Calu3 (cell line): ENCODE measurements around the gene BNIP3. TPM values are rescaled to one million over a fixed set of nuclear protein-coding genes. Genes with fewer than 3 reads are reported as not detected.

Source experiments
- BruUV-seq: library from RNA; stranded (reverse); fragments of 400-500 nt; replicated peaks from 2 replicates; lab custom pipeline; 2021; lab: Mats Ljungman, UMichigan
- CTCF ChIA-PET: fragments of 300-600 bp; sonication (Branson Sonifier 250); formaldehyde crosslinking; loops from one replicate; lab custom pipeline; 2022; ENCODE audit warnings: antibody characterized with exemption; lab: Charles Lee
- DNase-seq: peaks from one replicate; pipeline ENCODE4 v3.0.0; 2022
- H3K27ac Mint-ChIP-seq: one replicate; pipeline ENCODE4 v1.8.0; 2022; ENCODE audit warnings: mixed read lengths; ENCODE audit not compliant: unreplicated experiment
- H3K27me3 Mint-ChIP-seq: one replicate; pipeline ENCODE4 v1.8.0; 2022; ENCODE audit warnings: mixed read lengths; ENCODE audit not compliant: unreplicated experiment
- H3K36me3 Mint-ChIP-seq: one replicate; pipeline ENCODE4 v1.8.0; 2022; ENCODE audit warnings: mild to moderate bottlenecking, moderate library complexity, mixed read lengths; ENCODE audit not compliant: insufficient read depth, unreplicated experiment
- H3K4me1 Mint-ChIP-seq: one replicate; pipeline ENCODE4 v1.8.0; 2022; ENCODE audit warnings: mild to moderate bottlenecking, low read depth, mixed read lengths; ENCODE audit not compliant: unreplicated experiment
- H3K4me3 Mint-ChIP-seq: one replicate; pipeline ENCODE4 v1.8.0; 2022; ENCODE audit warnings: mild to moderate bottlenecking, low read depth, moderate library complexity, mixed read lengths; ENCODE audit not compliant: unreplicated experiment
- H3K9me3 Mint-ChIP-seq: one replicate; pipeline ENCODE4 v1.8.0; 2022; ENCODE audit warnings: low read depth, mixed read lengths; ENCODE audit not compliant: unreplicated experiment
- CTCF ChIP-seq: fragments of 200-600 bp; IDR thresholded peaks from one replicate; pipeline ENCODE4 v1.8.0; 2022; ENCODE audit warnings: antibody characterized with exemption; ENCODE audit not compliant: unreplicated experiment
- intact Hi-C: fragments of 100-400 bp; cut with micrococcal nuclease; formaldehyde crosslinking; loops from one replicate; pipeline ENCODE4 v1.10.0; 2022; ENCODE audit not compliant: unreplicated experiment
- total RNA-seq: library from RNA; stranded (reverse); gene quantifications from 2 replicates; pipeline ENCODE4 v1.2.3, GENCODE V29; 2022

The BNIP3 gene
- total RNA-seq, 1 experiment from 2014 or later: 7.9 TPM

- no peak for DNase-seq
- H3K9me3 Mint-ChIP-seq: peaks cover 3% of the 10 kb centered on the region
- intact Hi-C loops: no loop called here
- H3K4me1 Mint-ChIP-seq: peaks cover 8% of the 10 kb centered on the region
- CTCF ChIA-PET: no interaction called here
- H3K36me3 Mint-ChIP-seq: peaks cover 5% of the 10 kb centered on the region
- no peak overlapping the region for H3K27ac Mint-ChIP-seq
- no peak for TF ChIP-seq CTCF
- no peaks in the 10 kb centered on the region for H3K27me3 Mint-ChIP-seq
- no peak overlapping the region for H3K4me3 Mint-ChIP-seq
- BruUV-seq: no TSS peak
These were observed 54.8 kb downstream of the BNIP3 start for GRCh38 chr10:131926743-131927595.

- no TSS peak for BruUV-seq
- Mint-ChIP-seq H3K27ac (no peak overlapping the region), H3K9me3 (peaks cover 3% of the 10 kb centered on the region), H3K4me1 (peaks cover 8% of the 10 kb centered on the region), H3K36me3 (peaks cover under 1% of the 10 kb centered on the region), H3K4me3 (no peak overlapping the region), H3K27me3 (no peaks in the 10 kb centered on the region)
- TF ChIP-seq CTCF: no peak
- DNase-seq: no peak
- intact Hi-C loops: no loop called here
- CTCF ChIA-PET: no interaction called here
These were observed 55.5 kb downstream of the BNIP3 start for GRCh38 chr10:131926253-131926652.

- H3K9me3 Mint-ChIP-seq: peaks cover 3% of the 10 kb centered on the region
- peaks cover 8% of the 10 kb centered on the region for H3K4me1 Mint-ChIP-seq
- H3K4me3 Mint-ChIP-seq: no peak overlapping the region
- no TSS peak for BruUV-seq
- H3K27me3 Mint-ChIP-seq: no peaks in the 10 kb centered on the region
- DNase-seq: no peak
- H3K36me3 Mint-ChIP-seq: no peaks in the 10 kb centered on the region
- intact Hi-C loops: no loop called here
- TF ChIP-seq CTCF: no peak
- no peak overlapping the region for H3K27ac Mint-ChIP-seq
- CTCF ChIA-PET: no interaction called here
These were observed 56.0 kb downstream of the BNIP3 start for GRCh38 chr10:131925716-131926115.

- peaks cover 3% of the 10 kb centered on the region for H3K9me3 Mint-ChIP-seq
- no peaks in the 10 kb centered on the region for H3K27me3 Mint-ChIP-seq
- intact Hi-C loops: no loop called here
- TF ChIP-seq CTCF: no peak
- no peak for DNase-seq
- CTCF ChIA-PET: no interaction called here
- H3K4me1 Mint-ChIP-seq: peaks cover 8% of the 10 kb centered on the region
- no peak overlapping the region for H3K4me3 Mint-ChIP-seq
- no peaks in the 10 kb centered on the region for H3K36me3 Mint-ChIP-seq
- H3K27ac Mint-ChIP-seq: no peak overlapping the region
- BruUV-seq: no TSS peak
These were observed 56.6 kb downstream of the BNIP3 start for GRCh38 chr10:131925011-131925649.
